ENCODE results near the gene PRDM12.

The PRDM12 gene

DNA sequence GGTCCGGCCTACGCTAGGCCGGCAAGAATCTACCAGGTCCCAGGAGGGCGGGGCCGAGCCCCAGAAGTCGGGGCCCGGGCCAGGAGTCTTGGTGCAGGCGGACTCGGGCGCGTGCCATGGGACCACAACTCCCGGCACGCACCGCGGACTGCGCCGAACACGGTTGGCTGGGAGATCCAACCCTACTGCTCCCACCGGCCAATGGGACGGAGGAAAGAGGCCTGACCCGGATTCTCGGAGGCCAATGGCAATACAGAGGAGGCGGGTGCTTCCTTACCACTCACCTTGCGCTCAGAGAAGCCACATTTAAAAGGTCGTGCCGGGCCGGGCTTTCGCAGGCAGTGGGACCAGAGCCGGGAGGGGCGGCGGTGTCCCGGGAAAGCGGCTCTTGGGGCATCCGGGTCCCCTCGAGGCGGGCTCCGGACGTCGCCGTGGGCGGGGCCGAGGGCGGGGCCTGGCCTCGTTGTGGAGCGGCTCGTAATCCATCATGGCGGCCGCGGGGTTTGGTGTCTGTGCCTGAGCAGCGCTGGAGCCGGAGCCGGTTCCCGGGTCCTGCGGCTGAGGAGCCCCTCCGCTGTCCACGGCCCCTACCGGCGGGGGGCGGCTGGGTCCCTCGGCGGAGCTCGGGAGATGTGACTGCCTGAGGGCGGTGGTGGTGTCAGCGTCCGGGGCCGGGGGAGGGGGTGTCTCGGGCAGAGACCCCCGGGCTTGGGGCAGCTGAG is 48.3 kb downstream of the PRDM12 start:
- Histone ChIP-seq H3K36me3 (ENCODE audit: insufficient read depth, low read length) (no peaks in the 10 kb centered on the region), H3K4me3 (ENCODE audit: low read length) (peak overlapping the region; percentile 71), H3K4me1 (ENCODE audit: insufficient read depth, low read length) (peaks cover 20% of the 10 kb centered on the region), H3K27me3 (ENCODE audit: insufficient read depth, low read length) (no peaks in the 10 kb centered on the region), H3K9me3 (ENCODE audit: low read length) (no peaks in the 10 kb centered on the region), H2AFZ (ENCODE audit: low read depth, low read length) (peak overlapping the region; percentile 73)

DNA sequence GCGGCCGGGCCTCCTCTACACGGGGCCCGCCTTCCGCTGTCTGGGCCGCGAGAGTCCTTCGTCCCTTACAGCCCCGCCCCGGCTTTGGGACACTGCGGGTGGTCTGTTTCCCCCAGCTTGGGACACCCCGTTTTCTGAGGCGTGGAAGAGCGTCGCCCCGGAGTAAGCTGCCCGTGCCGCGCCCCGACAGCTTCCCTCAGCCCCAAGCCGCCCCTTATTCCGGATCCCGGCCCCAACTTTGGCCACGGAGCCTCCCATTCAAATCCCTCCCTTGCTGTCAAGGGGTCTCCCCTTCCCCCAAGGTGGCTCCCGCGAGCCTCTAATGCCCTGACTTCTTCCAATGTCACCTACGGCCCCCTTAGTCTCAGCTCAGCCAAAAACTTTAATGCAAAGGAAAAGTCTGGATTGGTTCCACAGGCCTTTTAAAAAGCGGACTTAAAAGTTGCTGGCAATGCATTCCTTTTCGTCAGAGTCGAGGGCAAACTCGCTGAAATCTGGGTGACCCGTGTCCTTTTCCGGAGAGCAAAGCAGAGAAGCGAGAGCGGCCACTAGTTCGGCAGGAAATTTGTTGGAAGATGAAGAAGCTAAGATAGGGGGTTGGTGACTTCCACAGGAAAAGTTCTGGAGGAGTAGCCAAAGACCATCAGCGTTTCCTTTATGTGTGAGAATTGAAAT is 49.0 kb downstream of the PRDM12 start:
- H3K4me3 ChIP-seq (ENCODE audit: low read length): peak overlapping the region; percentile 71
- no peaks in the 10 kb centered on the region for H3K9me3 ChIP-seq (ENCODE audit: low read length)
- H3K36me3 ChIP-seq (ENCODE audit: insufficient read depth, low read length): no peaks in the 10 kb centered on the region
- H2AFZ ChIP-seq (ENCODE audit: low read depth, low read length): peak overlapping the region; percentile 73
- H3K4me1 ChIP-seq (ENCODE audit: insufficient read depth, low read length): peaks cover 20% of the 10 kb centered on the region
- no peaks in the 10 kb centered on the region for H3K27me3 ChIP-seq (ENCODE audit: insufficient read depth, low read length)

DNA sequence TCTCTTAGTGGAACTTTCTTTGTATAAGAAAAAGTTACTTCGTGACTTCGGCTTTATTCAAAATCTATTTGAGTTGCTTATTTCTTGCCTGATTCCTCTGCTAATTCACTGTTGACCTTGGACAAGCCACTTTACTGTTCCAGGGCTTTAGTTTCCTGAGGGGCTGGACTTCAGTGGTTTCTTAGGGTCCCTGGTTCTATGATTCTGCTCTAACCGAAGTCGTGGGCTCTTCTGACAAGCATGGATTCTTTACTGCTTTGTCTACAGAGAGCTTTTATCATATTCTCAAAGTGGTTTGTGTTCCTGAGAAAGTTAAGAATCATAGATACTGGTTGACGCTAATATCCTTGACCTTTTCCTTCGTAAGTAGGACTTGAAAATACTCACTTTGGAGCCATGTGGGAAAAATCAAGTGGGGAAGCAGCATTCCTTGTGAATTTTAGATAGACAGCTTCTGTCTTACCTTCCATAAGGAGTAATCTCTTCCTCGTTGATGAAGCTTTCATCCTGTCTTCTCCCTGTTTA is 50.3 kb downstream of the PRDM12 start:
- Histone ChIP-seq H3K36me3 (ENCODE audit: insufficient read depth, low read length) (no peaks in the 10 kb centered on the region), H3K27me3 (ENCODE audit: insufficient read depth, low read length) (no peaks in the 10 kb centered on the region), H3K9me3 (ENCODE audit: low read length) (no peaks in the 10 kb centered on the region), H2AFZ (ENCODE audit: low read depth, low read length) (no peak overlapping the region), H3K4me3 (ENCODE audit: low read length) (peak overlapping the region; percentile 71), H3K4me1 (ENCODE audit: insufficient read depth, low read length) (peaks cover 20% of the 10 kb centered on the region)

DNA sequence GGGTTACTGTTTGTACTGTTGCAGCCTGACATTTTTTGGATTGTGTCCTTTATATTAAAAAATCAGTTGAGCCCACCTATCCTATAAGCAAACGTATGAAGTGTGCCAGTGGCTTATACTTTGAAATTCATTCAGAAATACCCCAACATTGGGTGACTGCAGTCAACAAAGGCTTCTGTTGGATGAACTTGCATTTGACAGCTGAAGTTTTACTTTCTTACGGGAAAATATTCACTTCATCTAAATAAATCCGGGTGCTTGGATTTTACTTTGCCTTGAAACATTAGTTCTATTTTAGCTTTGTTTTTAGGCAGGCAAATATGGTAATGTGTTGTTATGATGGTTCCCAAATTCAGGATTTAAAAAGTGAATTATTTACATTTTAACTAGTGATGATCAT is 50.9 kb downstream of the PRDM12 start:
- Histone ChIP-seq H3K4me3 (ENCODE audit: low read length) (peak overlapping the region; percentile 71), H2AFZ (ENCODE audit: low read depth, low read length) (no peak overlapping the region), H3K27me3 (ENCODE audit: insufficient read depth, low read length) (no peaks in the 10 kb centered on the region), H3K4me1 (ENCODE audit: insufficient read depth, low read length) (peaks cover 20% of the 10 kb centered on the region), H3K9me3 (ENCODE audit: low read length) (no peaks in the 10 kb centered on the region), H3K36me3 (ENCODE audit: insufficient read depth, low read length) (no peaks in the 10 kb centered on the region)

DNA sequence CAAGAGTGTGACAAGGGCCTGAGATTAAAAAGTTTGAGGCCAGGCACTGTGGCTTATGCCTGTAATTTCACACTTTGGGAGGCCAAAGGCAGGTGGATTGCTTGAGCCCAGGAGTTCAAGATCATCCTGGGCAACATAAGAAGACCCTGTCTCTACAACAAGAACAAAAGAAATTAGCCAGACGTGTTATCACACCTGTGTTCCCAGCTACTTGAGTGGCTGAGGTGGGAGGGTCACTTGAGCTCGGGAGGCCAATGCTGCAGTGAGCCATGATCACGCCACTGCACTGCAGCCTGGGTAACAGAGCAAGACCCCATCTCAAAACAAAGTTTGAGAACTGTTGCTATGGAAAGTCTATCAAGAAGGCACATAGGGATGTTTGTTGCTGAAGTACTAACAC is 54.2 kb downstream of the PRDM12 start:
- Histone ChIP-seq H3K9me3 (ENCODE audit: low read length) (no peaks in the 10 kb centered on the region), H2AFZ (ENCODE audit: low read depth, low read length) (no peak overlapping the region), H3K4me3 (ENCODE audit: low read length) (no peak overlapping the region), H3K27me3 (ENCODE audit: insufficient read depth, low read length) (no peaks in the 10 kb centered on the region), H3K36me3 (ENCODE audit: insufficient read depth, low read length) (no peaks in the 10 kb centered on the region), H3K4me1 (ENCODE audit: insufficient read depth, low read length) (peaks cover 20% of the 10 kb centered on the region)

DNA sequence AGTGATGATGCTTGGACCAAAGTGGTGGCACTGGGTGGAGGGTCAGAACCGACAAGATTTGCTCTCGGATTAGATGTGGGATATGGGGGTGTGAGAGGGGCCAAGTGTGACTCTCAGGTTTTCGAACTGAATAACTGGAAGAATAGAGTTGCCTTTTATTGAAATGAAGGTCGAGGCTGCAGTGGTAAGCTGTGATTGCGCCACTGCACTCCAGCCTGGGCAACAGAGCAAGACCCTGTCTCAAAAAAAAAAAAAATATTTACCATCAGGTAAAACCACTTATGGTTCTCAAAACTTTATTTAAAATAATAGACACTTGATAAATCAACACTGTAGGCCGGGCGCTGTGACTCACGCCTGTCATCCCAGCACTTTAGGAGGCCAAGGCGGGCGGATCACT is 56.4 kb downstream of the PRDM12 start:
- H2AFZ ChIP-seq (ENCODE audit: low read depth, low read length): no peak overlapping the region
- no peak overlapping the region for H3K4me3 ChIP-seq (ENCODE audit: low read length)
- H3K4me1 ChIP-seq (ENCODE audit: insufficient read depth, low read length): peaks cover 1% of the 10 kb centered on the region
- H3K36me3 ChIP-seq (ENCODE audit: insufficient read depth, low read length): no peaks in the 10 kb centered on the region
- no peaks in the 10 kb centered on the region for H3K27me3 ChIP-seq (ENCODE audit: insufficient read depth, low read length)
- H3K9me3 ChIP-seq (ENCODE audit: low read length): no peaks in the 10 kb centered on the region

DNA sequence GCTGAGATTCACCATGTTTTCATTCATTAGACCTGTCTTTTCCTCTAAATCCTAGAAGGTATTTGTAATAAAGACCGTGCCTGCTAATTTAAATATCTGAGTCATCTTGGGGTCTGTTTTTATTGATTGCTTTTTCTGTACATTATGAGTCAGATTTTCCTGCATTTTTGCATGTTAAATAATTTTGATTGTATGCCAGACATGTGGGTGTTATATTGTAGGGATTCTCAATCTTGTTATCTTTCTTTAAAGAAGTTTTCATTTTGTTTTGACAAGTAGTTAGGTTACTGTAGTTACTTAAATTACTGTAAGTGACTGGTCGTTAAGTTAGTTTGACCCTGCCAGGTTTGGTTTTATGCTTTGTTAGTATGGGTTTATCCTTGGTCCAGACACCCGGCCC is 64.3 kb downstream of the PRDM12 start:
- H3K9me3 ChIP-seq (ENCODE audit: low read length): no peaks in the 10 kb centered on the region
- H3K4me3 ChIP-seq (ENCODE audit: low read length): no peak overlapping the region
- no peaks in the 10 kb centered on the region for H3K4me1 ChIP-seq (ENCODE audit: insufficient read depth, low read length)
- H3K27me3 ChIP-seq (ENCODE audit: insufficient read depth, low read length): no peaks in the 10 kb centered on the region
- H3K36me3 ChIP-seq (ENCODE audit: insufficient read depth, low read length): no peaks in the 10 kb centered on the region
- H2AFZ ChIP-seq (ENCODE audit: low read depth, low read length): no peak overlapping the region

DNA sequence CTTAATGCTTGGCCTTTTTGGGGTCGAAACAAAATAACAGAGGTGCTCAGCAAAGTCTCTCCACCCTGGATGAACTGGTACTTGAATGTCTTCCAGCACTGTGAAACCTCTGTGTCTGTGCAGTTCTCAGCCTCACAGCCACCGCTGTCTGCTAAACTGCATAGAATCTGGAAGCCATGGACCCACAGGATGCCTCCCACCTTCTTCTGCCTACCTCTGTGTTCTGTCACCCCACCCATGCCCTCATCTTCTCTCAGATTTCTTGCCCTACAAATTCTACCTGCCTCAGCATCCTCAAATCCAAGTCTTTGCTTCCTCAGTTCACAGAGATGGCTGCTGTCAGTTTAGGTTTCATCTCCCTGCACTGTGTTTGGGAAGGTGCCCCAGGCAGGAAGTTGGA is 64.8 kb downstream of the PRDM12 start:
- Histone ChIP-seq H2AFZ (ENCODE audit: low read depth, low read length) (no peak overlapping the region), H3K4me1 (ENCODE audit: insufficient read depth, low read length) (no peaks in the 10 kb centered on the region), H3K4me3 (ENCODE audit: low read length) (no peak overlapping the region), H3K9me3 (ENCODE audit: low read length) (no peaks in the 10 kb centered on the region), H3K36me3 (ENCODE audit: insufficient read depth, low read length) (no peaks in the 10 kb centered on the region), H3K27me3 (ENCODE audit: insufficient read depth, low read length) (no peaks in the 10 kb centered on the region)

DNA sequence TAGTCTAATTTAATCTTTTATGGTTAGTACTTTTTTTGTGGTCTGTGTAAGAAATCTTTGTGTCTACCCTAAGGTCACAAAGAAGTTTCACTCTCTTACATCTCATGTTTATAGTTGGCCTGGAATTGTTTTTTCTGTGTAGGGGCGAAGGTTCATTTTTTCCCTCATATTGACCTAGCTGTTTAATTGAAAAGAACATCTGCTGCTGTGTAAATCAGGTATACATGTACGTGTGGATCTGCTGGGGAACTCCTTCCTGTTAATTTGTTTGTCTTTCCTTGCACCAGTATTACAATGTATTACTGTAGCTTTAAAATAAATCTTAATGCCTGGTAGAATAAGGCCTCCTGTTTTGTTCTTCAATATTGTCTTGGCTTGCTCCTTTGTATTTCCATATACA is 67.0 kb downstream of the PRDM12 start:
- H2AFZ ChIP-seq (ENCODE audit: low read depth, low read length): no peak overlapping the region
- H3K9me3 ChIP-seq (ENCODE audit: low read length): no peaks in the 10 kb centered on the region
- no peak overlapping the region for H3K4me3 ChIP-seq (ENCODE audit: low read length)
- no peaks in the 10 kb centered on the region for H3K36me3 ChIP-seq (ENCODE audit: insufficient read depth, low read length)
- no peaks in the 10 kb centered on the region for H3K4me1 ChIP-seq (ENCODE audit: insufficient read depth, low read length)
- H3K27me3 ChIP-seq (ENCODE audit: insufficient read depth, low read length): no peaks in the 10 kb centered on the region

DNA sequence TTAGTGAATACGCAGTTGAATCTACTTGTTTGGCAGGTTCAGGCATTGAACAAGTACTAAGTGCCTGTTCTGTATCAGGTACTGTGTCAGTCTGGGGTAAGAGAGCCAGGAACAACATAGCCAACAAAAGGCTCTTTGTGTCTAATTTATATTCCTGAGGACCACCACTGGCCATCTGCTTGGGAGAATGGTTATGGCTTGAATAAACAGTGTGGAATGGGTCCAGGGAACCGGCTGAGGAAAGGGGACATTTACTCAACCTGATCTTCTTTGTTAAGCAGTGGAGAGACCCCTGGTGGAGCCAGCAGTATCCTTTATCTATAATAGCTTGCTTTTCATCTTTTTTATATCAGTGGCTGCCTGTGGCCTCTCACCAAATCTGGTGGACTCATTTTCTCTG is 67.7 kb downstream of the PRDM12 start:
- H3K4me3 ChIP-seq (ENCODE audit: low read length): no peak overlapping the region
- H3K9me3 ChIP-seq (ENCODE audit: low read length): no peaks in the 10 kb centered on the region
- H3K36me3 ChIP-seq (ENCODE audit: insufficient read depth, low read length): no peaks in the 10 kb centered on the region
- H3K27me3 ChIP-seq (ENCODE audit: insufficient read depth, low read length): no peaks in the 10 kb centered on the region
- H2AFZ ChIP-seq (ENCODE audit: low read depth, low read length): no peak overlapping the region
- no peaks in the 10 kb centered on the region for H3K4me1 ChIP-seq (ENCODE audit: insufficient read depth, low read length)

Measured in neuron (in vitro differentiated cells).